ENCODE data around the gene RPS17.

RPS17 gene

GRCh38 chr15:82540055-82540983 lies at the start of gene RPS17:
TSS of gene RPS17 (minus strand) at chr15:82540457. CDS start at chr15:82540428, 29 bp downstream.
- peak; percentile 97 for DNase-seq (ENCODE audit: low read depth)

DNA sequence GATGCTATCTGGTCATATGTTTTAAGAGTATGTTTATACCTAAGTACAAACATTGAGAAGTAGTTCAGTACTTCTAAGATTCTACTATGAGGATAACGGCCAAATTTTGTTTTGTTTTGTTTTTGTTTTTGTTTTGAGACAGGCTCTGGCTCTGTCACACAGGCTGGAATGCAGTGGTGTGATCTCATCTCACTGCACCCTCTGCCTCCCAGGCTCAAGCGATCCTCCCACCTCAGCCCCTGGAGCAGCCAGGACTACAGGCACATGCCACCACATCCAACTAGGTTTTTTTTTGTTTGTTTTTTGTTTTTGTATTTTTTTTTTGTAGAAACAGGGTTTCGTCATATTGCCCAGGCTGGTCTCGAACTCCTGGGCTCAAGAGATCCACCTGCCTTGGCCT lies 47.5 kb upstream of the RPS17 start:
- DNase-seq (ENCODE audit: low read depth): no peak

DNA sequence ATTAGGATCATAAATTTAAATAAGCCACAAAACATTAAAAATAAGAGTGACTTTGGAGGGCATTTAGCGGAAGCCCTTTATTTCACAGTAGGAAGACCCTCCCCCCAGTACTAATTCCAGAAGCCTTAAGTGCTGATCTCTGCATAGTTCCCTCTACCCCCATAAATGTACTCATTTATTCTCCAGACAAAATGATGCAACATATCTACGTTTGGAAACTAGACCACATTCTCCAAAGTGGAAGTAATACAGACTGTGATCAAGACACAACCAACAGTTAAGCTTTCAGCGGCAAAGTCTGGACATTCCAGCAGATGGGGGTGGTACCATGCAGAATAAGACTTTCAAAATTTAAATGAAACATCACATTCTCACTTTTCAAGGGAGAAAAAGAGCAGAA lies 44.8 kb upstream of the RPS17 start:
- DNase-seq (ENCODE audit: low read depth): no peak

GRCh38 chr15:82580713-82581112 lies 40.5 kb upstream of the RPS17 start:
- DNase-seq (ENCODE audit: low read depth): no peak

- no peak for DNase-seq (ENCODE audit: low read depth)
These were observed 35.1 kb upstream of the RPS17 start for GRCh38 chr15:82575335-82575734.

DNA sequence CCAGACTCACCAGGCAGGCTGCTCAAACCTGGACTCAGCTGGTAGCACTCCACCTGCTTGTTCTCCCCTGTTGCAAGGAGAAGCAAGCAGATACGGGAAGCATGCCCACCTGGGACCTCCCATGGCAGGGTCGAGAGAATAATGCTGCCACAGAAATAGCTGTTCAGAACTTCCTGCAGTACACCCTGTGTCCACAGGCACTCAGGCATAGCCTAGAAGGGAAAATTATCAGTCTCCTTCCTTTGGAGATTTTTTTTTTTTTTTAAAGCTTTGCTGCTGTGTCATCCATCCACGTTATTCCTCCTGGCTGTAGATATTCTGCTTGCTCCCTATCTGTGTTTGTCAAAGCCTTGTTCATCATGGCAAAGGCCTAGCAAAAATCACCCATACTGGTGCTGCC lies 32.7 kb upstream of the RPS17 start:
- DNase-seq (ENCODE audit: low read depth): no peak

GRCh38 chr15:82572311-82572710 lies 32.1 kb upstream of the RPS17 start:
- no peak for DNase-seq (ENCODE audit: low read depth)

GRCh38 chr15:82571722-82572222 lies 31.5 kb upstream of the RPS17 start:
- DNase-seq (ENCODE audit: low read depth): no peak

GRCh38 chr15:82570721-82571508 lies 30.7 kb upstream of the RPS17 start:
- no peak for DNase-seq (ENCODE audit: low read depth)

GRCh38 chr15:82569834-82570233 lies 29.6 kb upstream of the RPS17 start:
- no peak for DNase-seq (ENCODE audit: low read depth)

DNA sequence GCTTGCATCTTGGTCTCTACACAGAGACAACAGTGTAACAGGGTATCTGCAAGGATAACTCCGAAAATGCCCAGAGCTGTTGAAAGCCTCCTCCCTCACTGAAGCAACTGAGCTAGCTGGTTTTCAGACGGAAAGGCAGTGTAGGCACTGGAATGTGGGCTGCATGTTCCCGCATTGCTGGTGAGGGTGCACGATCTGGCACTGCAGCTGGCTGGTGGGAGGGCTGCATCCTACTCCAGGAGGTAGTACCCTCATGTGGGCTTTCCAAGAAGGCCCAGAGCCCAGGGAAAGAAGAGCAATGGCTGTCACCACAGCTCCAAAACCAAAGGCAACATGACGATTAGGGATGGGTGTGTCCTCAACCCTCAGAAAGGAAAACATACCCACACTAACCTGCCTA lies 28.7 kb upstream of the RPS17 start:
- DNase-seq (ENCODE audit: low read depth): no peak

GRCh38 chr15:82567661-82568060 lies 27.4 kb upstream of the RPS17 start:
- DNase-seq (ENCODE audit: low read depth): no peak

DNA sequence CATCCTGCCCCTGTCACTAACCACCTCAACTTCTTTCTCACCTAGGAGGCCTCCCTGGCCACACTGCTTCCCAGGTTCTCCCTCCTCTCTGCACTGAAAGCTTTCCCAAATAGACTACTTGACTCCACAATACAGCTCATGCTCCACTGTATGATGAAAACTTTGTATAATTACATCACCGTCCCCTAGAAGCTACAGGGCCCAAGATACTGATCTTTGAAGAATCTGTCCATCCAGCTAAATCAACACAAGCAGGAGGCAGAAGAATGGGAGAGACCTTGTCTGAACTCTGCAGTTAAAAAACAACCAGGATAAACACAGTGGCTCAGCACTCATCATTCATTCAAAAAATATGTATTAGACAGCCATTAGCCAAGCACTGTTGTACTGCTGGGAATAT lies 26.4 kb upstream of the RPS17 start:
- no peak for DNase-seq (ENCODE audit: low read depth)

DNA sequence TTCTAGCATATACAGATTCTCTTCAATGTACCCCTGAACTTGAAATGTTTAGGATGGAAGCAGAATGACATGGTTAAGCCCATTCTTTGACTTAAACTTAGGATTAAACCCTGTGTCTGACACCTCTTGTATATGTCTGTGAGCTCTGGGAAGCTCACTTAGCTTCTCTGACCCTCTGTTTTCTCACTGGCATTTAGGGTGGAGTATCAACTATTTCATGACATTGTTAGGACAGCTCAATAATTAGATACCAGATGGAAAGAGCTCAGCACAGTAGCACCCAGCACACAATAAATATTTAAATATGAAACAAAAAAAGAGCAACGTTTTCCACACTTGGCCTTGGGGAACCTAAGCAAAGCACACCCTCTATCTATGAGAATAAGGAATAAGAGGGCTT lies 18.2 kb upstream of the RPS17 start:
- DNase-seq (ENCODE audit: low read depth): no peak

DNA sequence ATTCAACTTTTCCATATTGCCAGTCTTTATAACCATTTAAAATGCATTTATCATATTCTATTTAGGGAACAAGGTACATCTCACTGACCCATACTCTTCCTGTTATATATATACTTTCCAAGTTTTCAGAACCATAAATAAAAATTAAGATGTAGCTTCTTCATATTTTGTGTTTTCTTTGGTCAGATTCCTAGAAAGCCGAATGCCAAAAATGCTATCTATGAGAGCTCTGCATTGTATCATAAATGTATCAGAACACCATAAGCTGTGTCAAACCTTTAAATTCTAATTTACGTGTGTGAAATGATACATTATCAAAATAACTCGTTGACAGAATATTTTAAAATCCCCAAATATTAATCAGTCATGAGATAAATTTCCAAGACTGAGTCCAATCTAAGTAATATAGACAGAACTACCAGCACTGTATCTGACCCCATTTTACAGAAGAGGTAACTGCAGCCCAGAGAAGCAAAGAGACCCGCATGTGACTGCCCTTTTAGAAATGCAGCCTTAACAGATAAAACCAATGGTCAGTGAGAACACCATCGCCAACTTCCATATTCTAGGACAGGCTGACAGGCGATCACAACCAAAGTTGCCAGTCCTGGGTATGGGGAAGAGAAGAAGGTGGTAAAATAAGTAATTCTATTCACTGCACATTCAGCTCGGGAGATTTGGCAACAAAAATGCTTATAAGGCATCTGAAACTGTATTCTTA lies 16.2 kb upstream of the RPS17 start:
- DNase-seq (ENCODE audit: low read depth): no peak

GRCh38 chr15:82554849-82555248 lies 14.6 kb upstream of the RPS17 start:
- no peak for DNase-seq (ENCODE audit: low read depth)

DNA sequence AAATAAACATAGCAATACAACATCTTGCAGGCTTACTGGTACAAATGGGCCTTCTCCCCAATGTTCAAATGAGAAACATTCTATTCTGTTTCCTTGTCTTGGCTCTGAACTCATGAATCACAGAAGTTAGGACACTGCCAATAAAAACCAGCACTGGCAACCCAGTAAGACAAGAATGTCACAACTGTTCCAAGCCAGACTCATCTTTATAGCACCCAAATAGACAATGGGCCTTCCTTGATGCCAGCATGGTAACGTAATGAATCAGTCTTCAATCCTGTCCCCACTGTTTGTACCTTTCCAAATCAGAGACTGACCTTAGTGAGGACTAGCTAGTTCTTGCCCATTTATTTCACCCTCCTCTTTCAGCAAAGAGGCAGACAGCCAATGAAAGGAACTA lies 14.1 kb upstream of the RPS17 start:
- DNase-seq (ENCODE audit: low read depth): no peak

DNA sequence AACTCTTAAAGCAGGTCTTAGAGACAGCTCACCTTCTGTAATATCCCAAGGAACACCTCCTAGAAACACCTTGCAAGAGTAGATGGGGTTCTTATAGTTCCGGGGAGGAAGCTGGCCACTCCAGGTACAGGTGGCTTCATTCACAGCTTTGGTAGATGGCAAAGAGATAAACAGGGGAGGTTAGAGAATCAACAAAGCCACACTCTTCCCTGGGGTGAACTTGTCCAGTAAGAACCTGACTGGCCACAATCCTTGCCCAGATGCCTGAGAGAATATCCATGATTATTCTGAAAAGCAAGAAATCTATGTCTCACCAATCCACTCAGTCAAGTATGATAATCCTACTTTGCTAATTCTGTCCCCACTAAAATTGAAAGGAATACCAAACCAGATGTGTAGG lies 13.6 kb upstream of the RPS17 start:
- no peak for DNase-seq (ENCODE audit: low read depth)

DNA sequence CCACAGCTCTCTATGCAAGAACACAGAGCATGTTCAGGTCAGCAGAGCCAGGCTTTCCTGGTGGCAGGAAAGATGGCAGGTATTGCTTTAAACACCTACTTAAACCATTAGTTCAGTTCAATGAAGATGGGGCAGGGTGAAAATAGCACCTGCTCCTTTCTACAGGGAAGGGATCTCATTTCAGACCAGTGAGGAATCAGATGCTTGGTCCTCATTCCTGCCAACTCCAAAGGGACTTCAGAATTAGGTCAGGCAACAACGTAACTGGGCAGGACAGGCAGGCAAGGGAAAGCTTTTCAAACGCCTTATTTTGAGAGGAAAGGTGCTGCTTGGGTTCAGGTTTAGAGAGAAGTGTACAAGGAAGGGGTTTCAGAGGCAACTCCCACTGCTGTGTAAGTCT lies 12.6 kb upstream of the RPS17 start:
- DNase-seq (ENCODE audit: low read depth): no peak

DNA sequence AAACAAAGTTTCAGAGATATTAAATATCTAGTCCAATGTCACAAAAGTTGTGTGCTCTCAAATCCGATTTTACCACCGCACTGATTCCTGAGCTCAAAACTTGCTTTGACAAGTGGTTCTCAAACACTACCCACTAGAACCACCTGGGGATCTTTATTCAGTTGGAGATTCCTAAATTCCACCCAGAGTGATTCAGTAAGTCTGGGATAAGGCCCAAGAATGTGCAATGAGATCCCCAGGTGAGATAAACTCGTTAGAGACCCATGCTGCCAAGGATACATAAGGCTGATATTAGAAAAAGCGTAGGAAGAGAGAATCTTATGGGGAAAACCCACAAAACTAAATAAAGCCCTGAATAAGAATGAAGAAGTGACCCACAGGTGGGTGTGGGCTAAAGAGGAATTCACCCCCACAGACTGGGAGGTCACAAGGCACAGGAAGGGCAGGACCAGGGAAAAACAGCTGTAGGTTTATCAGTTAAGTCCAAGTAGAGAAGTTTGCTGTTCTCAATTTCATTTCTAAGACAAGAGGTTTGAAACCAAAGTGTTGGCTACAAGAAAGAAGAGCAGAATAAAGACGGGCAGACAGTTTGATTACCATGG lies 11.5 kb upstream of the RPS17 start:
- no peak for DNase-seq (ENCODE audit: low read depth)

GRCh38 chr15:82549199-82549665 lies 9.0 kb upstream of the RPS17 start:
- no peak for DNase-seq (ENCODE audit: low read depth)

DNA sequence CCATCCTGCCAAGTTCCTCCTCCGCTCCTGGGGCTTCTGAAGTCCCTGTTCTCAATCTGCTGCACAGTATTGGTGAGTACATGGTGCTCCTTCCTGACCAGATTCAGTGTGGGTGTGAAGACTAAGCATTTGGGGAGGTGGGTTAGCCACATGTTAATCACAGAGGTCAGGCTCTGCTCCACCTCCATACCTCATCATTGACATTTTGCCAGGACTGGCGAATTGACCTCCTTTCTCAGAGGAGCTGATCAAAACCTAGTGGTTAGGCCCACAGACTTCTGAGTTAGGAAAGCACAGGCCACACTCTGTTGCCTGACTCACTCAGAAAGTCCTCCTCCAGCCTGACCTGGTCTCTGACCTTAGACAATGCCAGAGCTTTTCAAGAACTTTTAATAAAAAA lies 8.4 kb upstream of the RPS17 start:
- DNase-seq (ENCODE audit: low read depth): no peak

Measured in stimulated activated CD4-positive, alpha-beta T cell treated with anti-CD3 and anti-CD28 coated beads, Interleukin-2, amount 100 ng/mL, for 4 hours (primary cell).